ENCODE results near the gene SGMS1.

SGMS1 gene

DNA sequence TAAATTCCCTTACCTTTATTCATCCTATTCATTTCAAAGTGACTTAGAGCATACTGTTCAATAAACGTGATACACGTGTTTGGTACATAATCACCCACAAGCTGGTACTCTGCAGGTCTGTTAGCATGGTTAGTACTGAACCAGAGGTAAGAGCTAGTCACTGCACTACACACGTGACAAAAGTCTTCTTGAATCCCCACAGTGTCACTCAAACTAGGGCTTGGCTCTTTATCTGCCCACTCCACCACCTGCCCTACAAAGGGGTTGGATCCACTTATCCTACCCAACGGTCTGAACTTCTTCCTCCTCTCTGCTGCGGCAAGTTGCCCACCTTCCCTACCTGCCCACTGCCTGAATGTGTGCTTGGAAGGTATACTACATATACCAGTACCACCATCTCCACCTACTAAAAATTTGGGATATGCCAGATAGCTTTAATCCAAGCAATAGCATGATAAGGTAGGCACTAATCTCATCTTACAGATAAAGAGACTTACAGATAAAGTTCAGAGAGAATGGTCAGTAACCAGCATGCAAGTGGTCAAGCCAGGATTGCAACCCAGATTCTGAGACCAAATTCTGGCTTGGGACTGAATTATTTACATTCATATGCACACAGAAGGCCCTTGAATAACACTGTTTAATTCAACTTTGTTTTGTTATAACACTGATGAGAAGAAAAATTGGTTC is 92.2 kb downstream of the SGMS1 start:
- no peak for DNase-seq

GRCh38 chr10:50529660-50530059 is 94.1 kb downstream of the SGMS1 start:
- DNase-seq: no peak

- no peak for DNase-seq
Measured at GRCh38 chr10:50528206-50528605, 95.5 kb downstream of the SGMS1 start.

GRCh38 chr10:50527442-50528043 is 96.2 kb downstream of the SGMS1 start:
- DNase-seq: no peak

GRCh38 chr10:50526185-50526584 is 97.6 kb downstream of the SGMS1 start:
- no peak for DNase-seq

- DNase-seq: no peak
Measured at GRCh38 chr10:50523357-50523756, 100.4 kb downstream of the SGMS1 start.

GRCh38 chr10:50522908-50523307 is 100.8 kb downstream of the SGMS1 start:
- no peak for DNase-seq

GRCh38 chr10:50520115-50520514 is 103.6 kb downstream of the SGMS1 start:
- no peak for DNase-seq

DNA sequence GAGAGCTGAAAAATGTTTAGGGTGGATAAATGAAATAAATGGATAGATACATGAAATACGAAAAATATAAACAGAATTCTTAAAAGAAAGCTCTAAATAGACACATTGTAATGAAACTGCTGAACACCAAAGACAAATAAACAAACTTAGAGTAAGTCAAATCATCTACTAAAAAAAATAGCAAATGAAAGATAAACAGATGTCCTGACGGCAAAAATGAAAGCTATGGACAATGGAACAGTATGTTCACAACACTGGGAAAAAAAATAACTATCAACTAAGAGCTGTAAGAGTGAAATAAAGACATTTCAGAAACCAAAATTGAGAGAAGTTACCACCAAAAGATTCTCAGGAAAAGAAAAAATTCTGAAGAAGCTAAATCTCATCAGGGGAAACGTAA is 106.1 kb downstream of the SGMS1 start:
- no peak for DNase-seq

- no peak for DNase-seq
Measured at GRCh38 chr10:50516171-50516570, 107.6 kb downstream of the SGMS1 start.

DNA sequence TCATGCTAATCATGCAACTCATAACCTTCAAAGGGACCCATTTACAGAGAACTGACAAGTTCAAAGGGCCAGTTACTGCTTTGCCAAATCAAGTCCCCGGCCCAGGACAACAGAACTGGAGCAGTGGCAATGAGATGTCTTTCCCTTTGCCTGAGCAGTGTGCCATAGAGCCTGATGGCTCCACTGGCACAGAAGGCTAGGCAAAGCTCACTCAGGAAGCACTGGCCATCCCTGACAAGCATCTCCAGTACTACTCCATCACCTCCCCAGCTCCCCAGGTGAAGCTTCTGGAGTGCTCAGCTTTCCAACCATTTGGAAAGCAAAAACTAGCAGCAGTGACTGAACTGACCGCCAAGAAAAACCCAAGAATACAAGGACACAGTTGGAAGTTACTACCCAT is 108.3 kb downstream of the SGMS1 start:
- no peak for DNase-seq

- DNase-seq: no peak
Measured at GRCh38 chr10:50514995-50515394, 108.8 kb downstream of the SGMS1 start.

- DNase-seq: no peak
Measured at GRCh38 chr10:50513956-50514355, 109.8 kb downstream of the SGMS1 start.

DNA sequence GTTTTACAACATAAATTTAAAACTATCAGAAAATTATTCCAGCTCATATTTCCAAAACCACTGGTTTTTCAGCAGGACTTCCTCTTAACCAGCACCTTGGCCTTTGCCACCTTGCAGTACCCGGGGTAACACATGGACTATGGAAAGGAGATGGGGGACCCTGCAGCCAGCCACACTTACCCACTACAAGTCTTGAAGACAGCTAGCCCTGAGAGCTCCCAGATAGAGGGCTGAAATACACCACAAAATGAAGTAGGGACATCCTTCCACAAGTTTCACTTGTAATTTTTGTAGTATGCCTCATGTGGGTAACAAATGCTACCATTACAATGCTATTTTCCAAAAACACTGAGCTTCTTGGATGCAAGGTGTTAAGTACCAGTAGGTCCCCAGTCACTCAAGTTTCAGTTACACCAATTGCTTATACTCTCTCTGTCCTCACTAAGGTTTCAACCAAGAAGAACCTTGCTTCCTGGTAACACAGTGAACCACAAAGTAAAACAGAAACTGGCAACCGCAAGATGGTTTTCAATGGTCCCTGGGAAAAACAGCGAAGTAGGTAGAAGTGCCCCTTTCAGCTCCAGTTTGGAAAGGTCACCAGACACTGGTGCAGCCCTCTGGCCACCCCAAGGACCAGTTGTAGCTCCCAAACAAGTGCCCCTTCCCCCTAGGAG is 110.9 kb downstream of the SGMS1 start:
- peak in 1 of 5 donors; percentile 82 for DNase-seq

GRCh38 chr10:50512214-50512595 is 111.6 kb downstream of the SGMS1 start:
- no peak for DNase-seq

- DNase-seq: peak in 1 of 5 donors; percentile 82
Measured at GRCh38 chr10:50511492-50512213, 112.1 kb downstream of the SGMS1 start.

- DNase-seq: no peak
Measured at GRCh38 chr10:50510517-50511473, 113.0 kb downstream of the SGMS1 start.

GRCh38 chr10:50508315-50509051 is 115.3 kb downstream of the SGMS1 start:
- DNase-seq: peak in 2 of 5 donors; percentile 1 to 95

DNA sequence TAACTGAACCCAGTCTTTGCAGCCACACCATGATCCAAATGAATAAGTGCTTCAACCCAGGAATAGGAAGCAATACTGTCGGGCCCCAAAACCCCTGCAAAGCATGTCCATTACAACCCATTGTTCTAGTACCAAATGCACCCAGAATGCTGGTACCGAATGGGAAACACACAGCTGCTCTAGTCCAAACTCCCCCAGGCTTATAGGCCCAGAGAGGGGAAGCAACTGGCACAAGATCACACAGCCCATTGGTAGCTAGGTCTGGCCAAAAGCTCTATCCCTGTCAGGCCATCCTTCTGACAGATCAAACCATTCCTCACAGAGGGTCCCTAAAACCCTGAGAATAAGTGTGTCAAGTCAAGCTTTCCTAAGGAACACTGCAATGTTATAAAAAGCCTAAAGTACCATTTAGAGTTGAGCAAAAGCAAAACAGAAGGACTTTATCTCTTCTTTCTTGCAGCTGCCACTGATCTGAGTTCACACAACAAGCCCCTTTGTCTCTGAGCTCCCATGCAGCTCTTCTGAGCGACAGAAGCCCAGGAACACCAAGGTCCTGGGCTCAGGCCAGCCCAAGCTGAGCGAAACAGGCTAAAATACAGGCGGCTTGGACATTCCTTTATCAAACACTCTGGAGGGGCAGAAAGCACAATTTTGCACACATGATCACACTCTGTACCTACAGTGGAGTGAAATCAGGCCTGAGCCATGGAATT is 116.7 kb downstream of the SGMS1 start:
- DNase-seq: no peak

GRCh38 chr10:50504389-50504788 is 119.4 kb downstream of the SGMS1 start:
- DNase-seq: no peak
